Naive thymus-derived CD4-positive, alpha-beta T cell (primary cell): ENCODE data around the gene FBLN1. TPM values are rescaled to one million over a fixed set of nuclear protein-coding genes. Genes with fewer than 3 reads are reported as not detected.

Experiments
- ATAC-seq: fragments of 150-1000 bp; cut with Tn5 transposase; 2 replicates; pipeline ENCODE4 v1.10.0; 2021; ENCODE audit warnings: mild to moderate bottlenecking, moderate library complexity
- CTCF ChIA-PET: fragments of 350-600 bp; sonication (Branson Sonifier 250); formaldehyde crosslinking; loops from one replicate; lab custom pipeline; 2021; ENCODE audit warnings: antibody characterized with exemption; lab: Charles Lee
- POLR2A ChIA-PET: fragments of 350-600 bp; sonication (Branson Sonifier 250); formaldehyde crosslinking; loops from one replicate; lab custom pipeline; 2021; ENCODE audit warnings: antibody characterized with exemption, inconsistent platforms; lab: Charles Lee
- DNase-seq, 9 donors: peaks; one replicate each; pipeline versions ENCODE4 v3.0.0 to v3.0.0-alpha.2; 2020 to 2022; ENCODE audit warnings: mixed read lengths in 1 of 9
- H3K27ac ChIP-seq: one replicate; pipeline ENCODE4 v1.7.0; 2013; ENCODE audit warnings: mild to moderate bottlenecking, low read depth, low read length, moderate library complexity
- H3K27me3 ChIP-seq, 2 donors: one replicate each; pipeline ENCODE4 v1.7.0; 2013; ENCODE audit warnings: low read length in 2 of 2, mild to moderate bottlenecking in 2 of 2, moderate library complexity in 2 of 2; ENCODE audit not compliant: control insufficient read depth in 2 of 2, insufficient read depth in 2 of 2
- H3K36me3 ChIP-seq, 3 experiments: 1 replicate in 2 of 3; 2 replicates in 1 of 3; pipeline ENCODE4 v1.7.0; 2013; ENCODE audit warnings: low read length in 3 of 3, mild to moderate bottlenecking in 3 of 3, moderate library complexity in 1 of 3; ENCODE audit not compliant: insufficient read depth in 3 of 3, control insufficient read depth in 2 of 3
- H3K4me1 ChIP-seq, 2 donors: one replicate each; pipeline ENCODE4 v1.7.0; 2013; ENCODE audit warnings: low read length in 2 of 2, mild to moderate bottlenecking in 2 of 2, moderate library complexity in 1 of 2; ENCODE audit not compliant: control insufficient read depth in 2 of 2, insufficient read depth in 2 of 2
- H3K4me3 ChIP-seq: 2 replicates; pipeline ENCODE4 v1.7.0; 2013; ENCODE audit warnings: mild to moderate bottlenecking, low read length
- H3K9me3 ChIP-seq, 3 experiments: 1 replicate in 2 of 3; 2 replicates in 1 of 3; pipeline ENCODE4 v1.7.0; 2013; ENCODE audit warnings: low read length in 3 of 3; ENCODE audit not compliant: control insufficient read depth in 2 of 3
- H3K27ac Mint-ChIP-seq, 9 donors: one replicate each; pipeline ENCODE4 v1.8.0; 2020 to 2022; ENCODE audit warnings: mixed read lengths in 9 of 9, mild to moderate bottlenecking in 8 of 9, moderate library complexity in 5 of 9, inconsistent platforms in 2 of 9
- H3K27me3 Mint-ChIP-seq, 5 donors: one replicate each; pipeline ENCODE4 v1.8.0; 2021 to 2022; ENCODE audit warnings: mixed read lengths in 5 of 5, mild to moderate bottlenecking in 1 of 5
- H3K36me3 Mint-ChIP-seq, 5 donors: one replicate each; pipeline ENCODE4 v1.8.0; 2020 to 2022; ENCODE audit warnings: mixed read lengths in 5 of 5, mild to moderate bottlenecking in 3 of 5, inconsistent platforms in 1 of 5
- H3K4me1 Mint-ChIP-seq, 7 donors: one replicate each; pipeline ENCODE4 v1.8.0; 2020 to 2022; ENCODE audit warnings: mixed read lengths in 7 of 7, mild to moderate bottlenecking in 3 of 7, inconsistent platforms in 1 of 7
- H3K4me3 Mint-ChIP-seq, 10 donors: one replicate each; pipeline ENCODE4 v1.8.0; 2020 to 2022; ENCODE audit warnings: mild to moderate bottlenecking in 10 of 10, mixed read lengths in 10 of 10, moderate library complexity in 6 of 10, inconsistent platforms in 2 of 10
- H3K9me3 Mint-ChIP-seq, 11 donors: one replicate each; pipeline ENCODE4 v1.8.0; 2020 to 2022; ENCODE audit warnings: mixed read lengths in 11 of 11, mild to moderate bottlenecking in 4 of 11, inconsistent platforms in 1 of 11, moderate library complexity in 1 of 11
- intact Hi-C, 2 donors: fragments of 100-400 bp; cut with micrococcal nuclease; formaldehyde crosslinking; loops; one replicate each; pipeline ENCODE4 v1.15.1; 2023
- polyA plus RNA-seq, 2 donors: library from polyadenylated mRNA; unstranded; fragments of 300-500 nt; fragmentation: Illumina TruSeq; gene quantifications; one replicate each; pipeline ENCODE4 v1.2.3, GENCODE V29; 2021
- total RNA-seq, 6 experiments: library from RNA in 5 of 6; stranded (reverse) in 5 of 6; gene quantifications; 1 replicate in 5 of 6; 2 replicates in 1 of 6; pipeline ENCODE4 v1.2.3 and lab custom pipeline; 2021 to 2026

The FBLN1 gene
- total and polyA plus RNA-seq, 7 experiments from 2014 or later, result 0.11 to 1.1 TPM; not detected in 5

DNA sequence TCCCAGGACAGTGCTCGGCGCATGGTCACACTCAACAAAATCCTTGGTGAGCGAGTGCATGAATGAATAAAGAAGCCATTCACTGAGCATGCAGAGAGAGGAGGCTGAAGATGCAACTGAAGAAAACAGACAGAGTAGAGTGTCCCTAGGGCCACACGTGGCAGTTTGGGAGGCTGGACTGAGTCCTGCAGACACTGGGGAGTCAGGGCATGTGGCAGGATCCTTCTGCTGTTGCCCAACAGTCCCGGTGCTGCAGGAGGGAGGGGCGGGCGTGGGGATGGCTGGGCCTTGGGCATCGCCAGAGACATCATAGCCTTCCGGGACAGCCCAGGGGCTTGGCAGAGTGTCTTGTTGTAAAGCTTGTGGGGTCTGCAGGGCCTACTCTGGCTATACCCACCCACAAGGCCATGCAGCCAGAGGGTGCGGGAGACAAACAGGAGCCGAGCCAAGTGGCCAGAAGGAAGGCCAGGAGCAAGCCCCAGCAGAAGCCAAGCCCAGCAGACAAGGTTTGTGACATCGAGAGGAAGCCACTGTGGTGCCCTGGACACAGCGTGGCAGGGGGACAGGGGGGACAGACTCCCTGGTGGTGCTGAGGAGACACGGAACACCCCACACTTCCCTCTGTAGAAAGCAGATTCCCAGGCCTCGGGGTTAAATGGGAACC lies 26.7 kb upstream of the FBLN1 start:
- Mint-ChIP-seq H3K27me3 (peaks cover 0 to 23% (median 5%) of the 10 kb centered on the region in 5 donors), H3K4me1 (peaks cover 0 to 2% (median 0%) of the 10 kb centered on the region in 7 donors), H3K4me3 (no peak overlapping the region), H3K27ac (no peak overlapping the region), H3K36me3 (no peaks in the 10 kb centered on the region), H3K9me3 (peaks cover 0 to 3% (median 0%) of the 10 kb centered on the region in 11 donors)
- Histone ChIP-seq H3K9me3 (no peaks in the 10 kb centered on the region), H3K27ac (no peak overlapping the region), H3K4me1 (no peaks in the 10 kb centered on the region), H3K4me3 (no peak overlapping the region), H3K27me3 (peaks cover 0 to 6% of the 10 kb centered on the region in 2 donors), H3K36me3 (no peaks in the 10 kb centered on the region)
- intact Hi-C loops, result no loop called here
- no peak for DNase-seq
- no peak for ATAC-seq
- ChIA-PET CTCF (no interaction called here), POLR2A (no interaction called here)

DNA sequence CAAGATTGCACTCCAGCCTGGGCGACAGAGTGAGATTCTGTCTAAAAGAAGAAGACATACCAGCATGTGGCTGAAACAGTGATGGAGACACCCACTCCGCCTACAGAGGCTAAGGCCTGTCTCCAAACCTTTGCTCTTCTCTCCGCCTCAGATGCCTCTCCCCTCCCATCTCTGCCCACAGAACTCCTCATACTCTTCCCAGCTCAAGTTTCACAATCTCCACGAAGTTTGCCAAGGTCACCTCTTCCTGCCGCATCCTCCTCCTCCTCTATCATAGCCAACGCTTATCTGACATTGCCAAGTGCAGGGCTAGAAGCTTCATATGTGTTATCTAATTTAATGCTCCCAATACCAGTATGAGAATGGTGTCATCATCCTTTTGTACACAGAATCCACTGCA lies 25.9 kb upstream of the FBLN1 start:
- H3K27me3 Mint-ChIP-seq, result peaks cover 0 to 27% (median 5%) of the 10 kb centered on the region in 5 donors
- Histone ChIP-seq H3K27ac (no peak overlapping the region), H3K4me3 (no peak overlapping the region), H3K27me3 (peaks cover 0 to 6% of the 10 kb centered on the region in 2 donors), H3K9me3 (no peaks in the 10 kb centered on the region), H3K36me3 (no peaks in the 10 kb centered on the region), H3K4me1 (no peaks in the 10 kb centered on the region)
- H3K9me3 Mint-ChIP-seq, result peaks cover 0 to 3% (median 0%) of the 10 kb centered on the region in 11 donors
- ChIA-PET POLR2A (no interaction called here), CTCF (no interaction called here)
- no peaks in the 10 kb centered on the region for H3K36me3 Mint-ChIP-seq
- DNase-seq (no peak), ATAC-seq (no peak)
- peaks cover 0 to 2% (median 0%) of the 10 kb centered on the region in 7 donors for H3K4me1 Mint-ChIP-seq
- no peak overlapping the region for H3K4me3 Mint-ChIP-seq
- H3K27ac Mint-ChIP-seq, result no peak overlapping the region
- intact Hi-C loops, result no loop called here

DNA sequence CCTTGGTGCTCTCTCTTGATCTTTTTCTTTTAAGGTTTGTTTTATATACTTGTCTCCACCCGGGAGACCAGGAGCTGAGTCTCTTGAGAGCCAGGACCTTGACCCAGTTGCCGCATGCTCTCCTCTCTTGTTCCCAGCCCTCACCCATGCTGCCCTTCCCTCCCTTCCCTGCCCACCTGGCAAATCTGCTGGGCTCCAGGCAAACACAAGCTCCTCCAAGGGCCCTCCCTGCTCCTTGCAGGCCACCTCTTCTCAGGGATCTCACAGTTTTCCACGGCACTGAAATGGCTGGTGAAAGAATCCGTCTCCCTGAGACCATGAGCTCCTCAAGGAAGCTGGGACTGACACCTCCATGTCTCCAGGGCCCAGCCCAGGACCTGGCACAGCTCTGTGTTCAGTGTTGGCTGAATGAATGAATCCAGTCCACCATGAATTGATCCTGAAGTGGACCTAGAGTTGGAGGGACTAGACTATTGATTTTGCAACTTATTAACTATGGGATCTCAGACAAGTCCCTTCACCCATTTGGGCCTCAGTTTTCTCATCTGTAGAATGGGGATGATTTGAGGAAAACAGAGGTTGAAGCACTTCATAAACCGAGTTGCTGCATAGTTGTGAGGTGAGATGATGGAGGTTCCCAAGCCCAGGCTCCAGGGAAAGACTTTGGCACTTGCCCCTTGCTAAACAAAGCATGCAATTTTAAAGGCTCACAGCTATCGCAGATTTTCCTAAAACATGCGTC lies 25.1 kb upstream of the FBLN1 start:
- intact Hi-C loops, result no loop called here
- Histone ChIP-seq H3K27ac (no peak overlapping the region), H3K4me1 (no peaks in the 10 kb centered on the region), H3K36me3 (no peaks in the 10 kb centered on the region), H3K27me3 (peaks cover 0 to 6% of the 10 kb centered on the region in 2 donors), H3K9me3 (no peaks in the 10 kb centered on the region), H3K4me3 (no peak overlapping the region)
- ChIA-PET POLR2A (interaction anchor here (0.7 kb wide), 1 partner anchor 169 kb away, joined by 3 read pairs; no protein-coding TSS in a partner anchor), CTCF (no interaction called here)
- DNase-seq (no peak), ATAC-seq (no peak)
- Mint-ChIP-seq H3K4me3 (no peak overlapping the region), H3K27ac (no peak overlapping the region), H3K4me1 (peaks cover 0 to 2% (median 0%) of the 10 kb centered on the region in 7 donors), H3K9me3 (peaks cover 0 to 3% (median 0%) of the 10 kb centered on the region in 11 donors), H3K36me3 (no peaks in the 10 kb centered on the region), H3K27me3 (peaks cover 0 to 27% (median 5%) of the 10 kb centered on the region in 5 donors)

DNA sequence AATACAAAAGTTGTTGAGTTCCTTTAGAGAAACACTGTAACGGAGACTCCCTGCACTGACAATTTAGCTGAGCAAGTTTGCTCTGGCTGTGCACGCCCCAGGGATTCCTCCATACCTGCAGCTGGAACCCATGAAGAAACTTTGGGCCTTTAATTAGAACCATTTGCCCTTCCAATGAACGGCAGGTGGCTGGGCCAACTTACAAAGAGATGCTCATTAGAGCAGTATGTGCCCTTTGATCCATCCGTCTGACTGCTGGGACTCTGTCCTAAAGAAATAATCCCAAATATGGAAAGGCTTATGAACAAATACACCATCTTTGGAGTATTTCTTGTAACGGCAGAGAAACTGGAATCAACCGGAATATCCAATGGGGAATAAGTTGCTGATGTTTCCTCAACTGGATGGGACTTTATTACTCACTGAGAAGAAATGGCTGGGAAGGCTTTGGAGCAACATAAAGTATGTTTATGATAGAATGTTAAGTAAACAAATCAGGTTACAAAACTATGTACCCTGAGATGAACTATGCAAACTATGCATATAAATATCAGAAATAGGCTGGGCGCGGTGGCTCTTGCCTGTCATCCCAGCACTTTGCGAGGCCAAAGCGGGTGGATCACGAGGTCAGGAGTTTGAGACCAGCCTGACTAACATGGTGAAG lies 24.4 kb upstream of the FBLN1 start:
- H3K27ac ChIP-seq, result no peak overlapping the region
- no peak overlapping the region for H3K4me3 ChIP-seq
- no peak overlapping the region for H3K27ac Mint-ChIP-seq
- H3K4me3 Mint-ChIP-seq, result no peak overlapping the region
- H3K9me3 Mint-ChIP-seq, result peaks cover 0 to 3% (median 0%) of the 10 kb centered on the region in 11 donors
- ChIA-PET POLR2A (interaction anchor here (0.7 kb wide), 1 partner anchor 168 kb away, joined by 3 read pairs; no protein-coding TSS in a partner anchor), CTCF (no interaction called here)
- peaks cover 0 to 6% of the 10 kb centered on the region in 2 donors for H3K27me3 ChIP-seq
- H3K4me1 Mint-ChIP-seq, result peaks cover 0 to 2% (median 0%) of the 10 kb centered on the region in 7 donors
- no peaks in the 10 kb centered on the region for H3K9me3 ChIP-seq
- ATAC-seq, result no peak
- H3K36me3 Mint-ChIP-seq, result no peaks in the 10 kb centered on the region
- peaks cover 0 to 27% (median 5%) of the 10 kb centered on the region in 5 donors for H3K27me3 Mint-ChIP-seq
- DNase-seq, result no peak
- H3K4me1 ChIP-seq, result no peaks in the 10 kb centered on the region
- no peaks in the 10 kb centered on the region for H3K36me3 ChIP-seq
- intact Hi-C loops, result no loop called here

DNA sequence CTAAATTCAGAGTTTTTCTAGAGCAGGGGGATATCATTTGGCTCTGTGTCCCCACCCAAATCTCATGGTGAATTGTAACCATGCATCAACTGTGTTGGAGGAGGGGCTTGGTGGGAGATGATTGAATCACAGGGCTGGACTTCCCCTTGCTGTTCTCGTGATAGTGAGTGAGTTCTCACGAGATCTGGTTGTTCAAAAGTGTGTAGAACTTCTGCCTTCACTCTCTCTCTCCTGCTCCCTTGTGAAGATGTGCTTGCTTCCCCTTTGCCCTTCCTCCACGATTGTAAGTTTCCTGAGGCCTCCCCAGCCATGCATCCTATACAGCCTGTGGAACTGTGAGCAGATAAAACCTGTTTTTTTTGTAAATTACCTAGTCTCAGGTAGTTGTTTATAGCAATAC lies 22.0 kb upstream of the FBLN1 start:
- peaks cover 2 to 28% (median 9%) of the 10 kb centered on the region in 5 donors for H3K27me3 Mint-ChIP-seq
- H3K27ac Mint-ChIP-seq, result no peak overlapping the region
- H3K36me3 Mint-ChIP-seq, result no peaks in the 10 kb centered on the region

DNA sequence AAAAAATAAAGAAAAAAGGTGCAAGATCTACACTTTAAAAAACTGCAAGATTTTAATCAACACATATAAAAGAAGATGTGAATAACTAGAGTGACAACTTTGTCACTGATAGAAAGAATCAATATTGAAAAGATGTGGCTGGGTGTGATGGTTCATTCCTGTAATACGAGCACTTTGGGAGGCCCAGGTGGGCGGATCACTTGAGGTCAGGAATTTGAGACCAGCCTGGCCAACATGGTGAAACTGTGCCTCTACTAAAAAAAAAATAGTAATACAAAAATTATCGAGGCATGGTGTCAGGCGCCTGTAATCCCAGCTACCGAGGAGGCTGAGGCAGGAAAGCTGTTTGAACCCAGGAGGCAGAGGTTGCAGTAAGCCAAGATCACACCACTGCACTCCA lies 21.0 kb upstream of the FBLN1 start:
- no peak overlapping the region for H3K27ac Mint-ChIP-seq
- no peaks in the 10 kb centered on the region for H3K36me3 ChIP-seq
- peaks cover 0 to 6% of the 10 kb centered on the region in 2 donors for H3K27me3 ChIP-seq
- intact Hi-C loops, result no loop called here
- ATAC-seq (no peak), DNase-seq (no peak)
- no peaks in the 10 kb centered on the region for H3K4me1 ChIP-seq
- no peak overlapping the region for H3K27ac ChIP-seq
- H3K4me3 ChIP-seq, result no peak overlapping the region
- H3K9me3 Mint-ChIP-seq, result peaks cover 0 to 3% (median 0%) of the 10 kb centered on the region in 11 donors
- POLR2A ChIA-PET, result no interaction called here
- no peaks in the 10 kb centered on the region for H3K36me3 Mint-ChIP-seq
- CTCF ChIA-PET, result no interaction called here
- H3K4me1 Mint-ChIP-seq, result peaks cover 0 to 5% (median 0%) of the 10 kb centered on the region in 7 donors
- H3K9me3 ChIP-seq, result no peaks in the 10 kb centered on the region
- peaks cover 5 to 32% (median 10%) of the 10 kb centered on the region in 5 donors for H3K27me3 Mint-ChIP-seq
- no peak overlapping the region for H3K4me3 Mint-ChIP-seq

More for the DNA sequence above, 22.0 kb upstream of the FBLN1 start:
- POLR2A ChIA-PET, result no interaction called here
- H3K9me3 ChIP-seq, result no peaks in the 10 kb centered on the region
- Mint-ChIP-seq H3K9me3 (peaks cover 0 to 3% (median 0%) of the 10 kb centered on the region in 11 donors), H3K4me1 (peaks cover 0 to 5% (median 0%) of the 10 kb centered on the region in 7 donors), H3K4me3 (no peak overlapping the region)
- ATAC-seq (no peak), DNase-seq (no peak)
- H3K36me3 ChIP-seq, result no peaks in the 10 kb centered on the region
- CTCF ChIA-PET, result interaction anchor here (0.5 kb wide), 1 partner anchor 225 kb away, joined by 4 read pairs; no protein-coding TSS in a partner anchor
- intact Hi-C loops, result no loop called here
- H3K27me3 ChIP-seq, result peaks cover 0 to 6% of the 10 kb centered on the region in 2 donors
- H3K4me3 ChIP-seq, result no peak overlapping the region
- no peak overlapping the region for H3K27ac ChIP-seq
- H3K4me1 ChIP-seq, result no peaks in the 10 kb centered on the region
